ENCODE data around the gene PTGER1. TPM values are rescaled to one million over a fixed set of nuclear protein-coding genes. Genes with fewer than 3 reads are reported as not detected.
A peak's percentile ranks its signal among the peaks of the same experiment; 100 is the strongest.

PTGER1 gene
- total and polyA plus RNA-seq, 8 donors: 0.76 to 12.9 (median 5.5) TPM

DNA sequence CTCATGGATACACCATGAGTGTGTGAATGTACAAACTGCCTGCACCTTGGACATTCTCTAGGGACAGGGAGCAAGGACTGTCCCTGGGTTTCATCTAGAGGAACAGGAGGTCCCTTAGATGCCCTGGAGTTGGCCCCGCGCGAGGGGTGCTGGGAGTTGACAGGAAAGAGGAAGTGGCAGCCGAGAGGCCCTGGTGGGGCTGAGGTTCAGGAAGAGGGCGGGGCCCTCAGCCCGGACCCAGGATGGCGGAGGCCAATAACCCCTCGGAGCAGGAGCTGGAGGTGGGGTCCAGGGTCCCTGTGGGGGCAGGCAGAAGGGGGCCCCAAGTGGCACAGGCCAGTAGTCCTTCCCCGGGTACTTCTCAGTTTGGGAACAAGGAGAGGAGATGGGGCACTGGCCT lies 35.1 kb downstream of the PTGER1 start:
- peaks cover 10 to 47% of the 10 kb centered on the region in 2 donors for H3K36me3 ChIP-seq
- intact Hi-C loops (cut with DNase I): no loop called here
- TF ChIP-seq, protein P1, sequence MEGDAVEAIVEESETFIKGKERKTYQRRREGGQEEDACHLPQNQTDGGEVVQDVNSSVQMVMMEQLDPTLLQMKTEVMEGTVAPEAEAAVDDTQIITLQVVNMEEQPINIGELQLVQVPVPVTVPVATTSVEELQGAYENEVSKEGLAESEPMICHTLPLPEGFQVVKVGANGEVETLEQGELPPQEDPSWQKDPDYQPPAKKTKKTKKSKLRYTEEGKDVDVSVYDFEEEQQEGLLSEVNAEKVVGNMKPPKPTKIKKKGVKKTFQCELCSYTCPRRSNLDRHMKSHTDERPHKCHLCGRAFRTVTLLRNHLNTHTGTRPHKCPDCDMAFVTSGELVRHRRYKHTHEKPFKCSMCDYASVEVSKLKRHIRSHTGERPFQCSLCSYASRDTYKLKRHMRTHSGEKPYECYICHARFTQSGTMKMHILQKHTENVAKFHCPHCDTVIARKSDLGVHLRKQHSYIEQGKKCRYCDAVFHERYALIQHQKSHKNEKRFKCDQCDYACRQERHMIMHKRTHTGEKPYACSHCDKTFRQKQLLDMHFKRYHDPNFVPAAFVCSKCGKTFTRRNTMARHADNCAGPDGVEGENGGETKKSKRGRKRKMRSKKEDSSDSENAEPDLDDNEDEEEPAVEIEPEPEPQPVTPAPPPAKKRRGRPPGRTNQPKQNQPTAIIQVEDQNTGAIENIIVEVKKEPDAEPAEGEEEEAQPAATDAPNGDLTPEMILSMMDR (IDR thresholded peaks at IDR 0.05): no peak
- H3K27ac ChIP-seq: peak overlapping the region in 1 of 2 donors; percentile 80
- peaks cover 17 to 61% of the 10 kb centered on the region in 2 donors for H3K4me1 ChIP-seq
- peak; percentile 74 for ATAC-seq
- peak in 3 of 4 donors; percentile 39 to 98 (median 90) for DNase-seq
- H3K4me3 ChIP-seq: peak overlapping the region in 1 of 2 donors; percentile 55
- no peaks in the 10 kb centered on the region for H3K27me3 ChIP-seq
- no peaks in the 10 kb centered on the region for H3K9me3 ChIP-seq

- ATAC-seq: no peak
- H3K27me3 ChIP-seq: no peaks in the 10 kb centered on the region
- peak overlapping the region in 1 of 2 donors; percentile 80 for H3K27ac ChIP-seq
- intact Hi-C loops (cut with DNase I): no loop called here
- H3K4me3 ChIP-seq: no peak overlapping the region
- H3K36me3 ChIP-seq: peaks cover 7 to 37% of the 10 kb centered on the region in 2 donors
- peaks cover 25 to 71% of the 10 kb centered on the region in 2 donors for H3K4me1 ChIP-seq
- no peaks in the 10 kb centered on the region for H3K9me3 ChIP-seq
- peak in 1 of 4 donors; percentile 67 for DNase-seq
- TF ChIP-seq, protein P1 (IDR thresholded peaks at IDR 0.05): no peak
Measured at GRCh38 chr19:14439014-14439413, 36.1 kb downstream of the PTGER1 start.

DNA sequence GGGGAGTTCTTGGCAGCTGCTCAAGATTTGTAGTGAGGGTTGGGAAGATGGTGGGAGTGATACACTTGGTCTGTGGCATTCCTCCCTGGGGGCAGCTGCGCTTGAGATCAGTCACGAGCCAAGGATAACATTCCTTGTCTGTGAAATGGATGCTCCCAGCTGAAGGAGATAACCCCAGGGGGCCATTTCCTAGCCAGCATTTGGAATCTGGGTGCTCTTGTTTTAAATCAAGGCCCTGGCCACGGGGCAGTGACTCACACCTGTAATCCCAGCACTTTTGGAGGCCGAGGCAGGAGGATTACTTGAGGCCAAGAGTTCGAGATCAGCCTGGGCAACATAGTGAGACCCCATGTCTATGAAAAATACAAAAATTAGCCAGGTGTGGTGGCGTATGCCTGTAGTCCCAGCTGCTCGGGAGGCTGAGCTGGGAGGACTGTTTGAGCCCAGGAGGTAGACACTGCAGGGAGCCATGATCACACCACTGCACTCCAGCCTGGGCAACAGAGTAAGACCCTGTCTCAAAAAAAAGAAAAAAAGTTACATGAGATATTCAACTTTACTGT lies 37.5 kb downstream of the PTGER1 start:
- no peak for DNase-seq

GRCh38 chr19:14435320-14436050 lies 39.7 kb downstream of the PTGER1 start:
- DNase-seq (no peak), ATAC-seq (no peak)
- TF ChIP-seq, protein P1 (IDR thresholded peaks at IDR 0.05): no peak
- Histone ChIP-seq H3K4me3 (peak overlapping the region in 1 of 2 donors; percentile 93), H3K4me1 (peaks cover 25 to 85% of the 10 kb centered on the region in 2 donors), H3K27ac (peak overlapping the region; percentile 79 to 85), H3K9me3 (no peaks in the 10 kb centered on the region), H3K27me3 (no peaks in the 10 kb centered on the region), H3K36me3 (peaks cover 0 to 6% of the 10 kb centered on the region in 2 donors)
- intact Hi-C loops (cut with DNase I): no loop called here

More for the DNA sequence above, 37.5 kb downstream of the PTGER1 start:
- intact Hi-C loops (cut with DNase I): no loop called here
- Histone ChIP-seq H3K27me3 (no peaks in the 10 kb centered on the region), H3K4me3 (no peak overlapping the region), H3K9me3 (no peaks in the 10 kb centered on the region), H3K36me3 (peaks cover 0 to 24% of the 10 kb centered on the region in 2 donors), H3K4me1 (peaks cover 25 to 80% of the 10 kb centered on the region in 2 donors), H3K27ac (peak overlapping the region in 1 of 2 donors; percentile 80)
- TF ChIP-seq, protein P1 (IDR thresholded peaks at IDR 0.05): no peak
- no peak for ATAC-seq

Data from left lung (tissue), 10 donors.